HG02588 (cell line): ENCODE results near the gene DNAJC12.
"Not testable (repeated sequence)": the region's sequence is repeated elsewhere in the genome, so short reads cannot be mapped to it uniquely, and the experiment has no call there.

Source experiments
- ATAC-seq: cut with Tn5 transposase; IDR thresholded peaks from one replicate; pipeline ENCODE4 v1.9.1; 2021; ENCODE audit warnings: mild to moderate bottlenecking, moderate library complexity; ENCODE audit not compliant: unreplicated experiment

The DNAJC12 gene

GRCh38 chr10:67839951-67840350 is 2.0 kb upstream of the DNAJC12 start:
- no peak for ATAC-seq

DNA sequence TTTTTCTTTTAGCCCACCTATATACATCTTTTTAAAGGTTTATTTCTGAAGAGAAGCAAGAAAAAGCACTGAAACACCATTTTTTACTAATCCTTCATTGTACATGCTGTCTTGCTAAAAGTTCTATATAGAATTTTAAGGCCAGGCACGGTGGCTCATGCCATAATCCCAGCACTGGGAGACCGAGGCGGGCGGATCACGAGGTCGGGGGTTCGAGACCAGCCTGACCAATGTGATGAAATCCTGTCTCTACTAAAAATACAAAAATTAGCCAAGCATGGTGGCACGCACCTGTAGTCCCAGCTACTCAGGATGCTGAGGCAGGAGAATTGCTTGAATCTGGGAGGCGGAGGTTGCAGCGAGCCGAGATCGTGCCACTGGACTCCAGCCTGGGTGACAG is 1.5 kb upstream of the DNAJC12 start:
- ATAC-seq, result not testable (repeated sequence)

GRCh38 chr10:67836972-67837371 is 1.0 kb downstream of the DNAJC12 start:
- no peak for ATAC-seq

GRCh38 chr10:67836488-67836887 is 1.5 kb downstream of the DNAJC12 start:
- ATAC-seq, result no peak

DNA sequence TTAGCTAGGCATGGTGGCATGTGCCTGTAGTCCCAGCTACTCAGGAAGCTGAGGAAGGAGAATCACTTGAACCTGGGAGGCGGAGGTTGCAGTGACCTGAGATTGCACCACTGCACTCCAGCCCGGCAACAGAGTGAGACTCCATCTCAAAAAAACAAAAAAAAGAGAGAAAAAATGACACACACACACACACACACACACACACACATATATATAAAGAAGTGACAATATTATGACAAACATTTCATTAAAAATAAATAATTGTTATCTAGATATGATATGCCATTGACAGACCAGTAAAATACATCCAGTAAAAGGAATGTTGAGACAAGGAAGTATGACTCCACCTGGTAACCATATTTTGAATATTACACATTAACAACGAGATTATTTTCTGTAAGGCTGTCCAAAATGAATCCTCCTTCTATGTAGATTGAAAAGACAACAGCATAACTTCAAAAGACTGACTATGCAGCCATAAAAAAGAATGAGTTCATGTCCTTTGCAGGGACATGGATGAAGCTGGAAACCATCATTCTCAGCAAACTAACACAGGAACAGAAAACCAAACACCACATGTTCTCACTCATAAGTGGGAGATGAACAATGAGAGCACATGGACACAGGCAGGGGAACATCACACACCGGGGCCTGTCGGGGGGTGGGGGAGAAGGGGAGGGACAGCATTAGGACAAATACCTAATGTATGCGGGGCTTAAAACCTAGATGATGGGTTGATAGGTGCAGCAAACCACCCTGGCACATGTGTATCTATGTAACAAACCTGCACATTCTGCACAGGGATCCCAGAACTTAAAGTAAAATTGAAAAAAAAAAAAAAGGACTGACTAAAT is 2.2 kb downstream of the DNAJC12 start:
- not testable (repeated sequence) for ATAC-seq

GRCh38 chr10:67834375-67834774 is 3.6 kb downstream of the DNAJC12 start:
- ATAC-seq, result no peak

DNA sequence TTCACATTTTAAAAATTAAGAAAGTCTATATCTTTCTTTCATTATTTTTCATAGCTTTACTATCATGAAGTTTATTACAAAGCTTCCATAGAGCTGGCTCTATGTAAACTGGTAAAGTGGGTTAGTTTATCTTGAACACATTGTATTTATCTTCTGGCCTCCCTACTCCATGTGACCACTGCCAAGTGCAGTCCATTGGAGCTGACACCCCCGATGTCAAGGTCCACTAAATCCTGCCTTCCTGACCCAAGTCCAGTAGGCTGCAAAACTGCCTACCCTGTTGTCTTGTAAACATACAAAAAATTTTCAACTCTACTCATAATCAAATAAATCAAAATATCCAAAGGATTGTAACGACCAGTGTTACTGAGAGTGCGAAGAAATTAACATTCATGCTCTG is 10.2 kb downstream of the DNAJC12 start:
- ATAC-seq, result no peak

GRCh38 chr10:67819768-67820204 is 18.2 kb downstream of the DNAJC12 start:
- peak; percentile 75 for ATAC-seq

GRCh38 chr10:67818323-67818722 is 19.7 kb downstream of the DNAJC12 start:
- ATAC-seq, result no peak

- ATAC-seq, result no peak
Measured at GRCh38 chr10:67816719-67817118, 21.3 kb downstream of the DNAJC12 start.

DNA sequence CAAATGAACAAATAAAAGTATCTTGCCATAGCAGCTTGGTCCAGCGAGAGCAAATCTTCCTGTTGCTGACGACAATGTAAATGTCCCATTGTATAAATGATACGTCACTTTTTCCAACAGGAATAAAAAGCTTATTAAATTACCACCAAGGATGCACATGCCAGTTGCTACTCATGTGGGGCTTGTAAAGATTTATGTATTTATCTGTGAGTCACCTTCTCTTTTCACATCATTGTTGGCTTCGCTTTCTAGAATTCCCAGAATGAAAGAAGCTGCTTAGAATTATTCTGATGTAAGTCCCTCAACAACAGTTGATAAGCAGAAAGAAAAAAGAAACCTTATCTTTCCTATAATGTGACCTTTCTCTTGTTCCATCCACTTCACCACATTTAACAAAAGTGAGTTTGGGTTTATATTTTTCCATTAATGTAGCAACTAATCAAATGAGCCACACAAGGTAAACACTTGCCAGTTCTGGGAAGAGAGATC is 22.4 kb downstream of the DNAJC12 start:
- no peak for ATAC-seq

DNA sequence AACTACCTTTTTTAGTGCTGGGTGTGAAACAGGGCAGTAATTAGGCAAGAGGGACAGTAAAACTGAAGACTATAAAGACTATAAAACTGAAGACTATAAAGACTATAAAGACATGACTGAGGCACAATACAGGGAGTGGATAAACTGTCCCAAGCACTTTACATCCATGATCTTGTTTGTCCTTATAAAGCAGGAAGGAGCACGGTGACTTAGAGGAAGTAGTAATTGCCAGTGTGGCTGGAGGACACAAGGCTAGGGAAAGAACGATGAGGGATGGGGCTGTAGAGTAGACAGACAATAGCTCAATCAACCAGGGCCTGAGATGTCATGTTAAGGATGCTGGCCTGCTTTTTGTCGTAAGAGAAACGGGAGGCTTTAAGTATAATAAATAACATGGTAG is 26.0 kb downstream of the DNAJC12 start:
- no peak for ATAC-seq

GRCh38 chr10:67809107-67809506 is 28.9 kb downstream of the DNAJC12 start:
- no peak for ATAC-seq

DNA sequence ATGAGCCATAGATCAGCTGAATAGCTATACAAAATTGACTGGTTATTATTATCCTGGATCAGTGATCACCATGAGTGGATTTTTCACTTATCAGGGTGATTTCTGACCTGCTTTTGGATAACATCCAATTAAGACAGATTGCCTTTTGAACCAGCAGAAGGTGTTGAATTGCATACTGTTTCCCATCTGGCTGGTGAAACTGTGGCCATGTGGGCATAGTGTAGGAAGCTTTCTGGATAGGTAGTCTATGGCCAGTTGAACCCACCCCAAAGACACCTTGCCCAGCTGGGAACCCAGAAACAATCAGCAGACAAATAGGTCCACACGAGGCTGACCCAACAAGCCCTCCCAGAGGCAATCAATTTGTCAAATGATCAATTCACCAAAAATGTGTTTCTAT is 29.3 kb downstream of the DNAJC12 start:
- ATAC-seq, result no peak

DNA sequence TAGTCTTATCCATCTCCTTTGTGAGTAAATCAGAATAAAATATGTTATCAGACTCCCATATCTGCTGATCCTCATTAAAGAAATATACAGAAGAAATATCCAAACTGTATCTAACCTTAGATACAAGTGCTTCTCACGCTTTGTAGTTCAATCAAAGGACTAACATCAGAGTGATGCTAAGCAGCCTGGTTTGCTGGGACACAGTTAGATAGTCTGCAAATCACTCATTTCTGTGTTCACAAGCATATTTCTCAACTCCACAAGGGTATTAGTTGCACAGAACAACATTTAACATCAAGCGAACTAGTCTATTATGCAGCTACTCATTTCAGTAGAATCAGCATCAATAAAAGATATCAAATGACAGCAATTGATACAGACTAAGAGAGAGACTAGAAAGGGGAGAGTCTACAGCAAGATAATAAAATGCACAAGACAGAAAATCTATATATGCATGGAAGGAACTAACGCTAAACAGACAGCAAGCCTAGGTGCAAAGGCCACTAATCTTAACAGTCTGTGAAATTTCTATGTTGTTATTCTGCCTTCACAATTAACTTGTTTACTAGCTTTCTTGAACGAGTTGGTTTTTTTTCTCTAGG is 30.0 kb downstream of the DNAJC12 start:
- no peak for ATAC-seq

GRCh38 chr10:67804395-67804678 is 33.7 kb downstream of the DNAJC12 start:
- no peak for ATAC-seq

- ATAC-seq, result peak; percentile 83
Measured at GRCh38 chr10:67803588-67804394, 34.2 kb downstream of the DNAJC12 start.

GRCh38 chr10:67802767-67803538 is 35.0 kb downstream of the DNAJC12 start:
- ATAC-seq, result peak; percentile 49

- ATAC-seq, result no peak
Measured at GRCh38 chr10:67801118-67801517, 36.9 kb downstream of the DNAJC12 start.

- ATAC-seq, result no peak
Measured at GRCh38 chr10:67794909-67795460, 43.0 kb downstream of the DNAJC12 start.

- ATAC-seq, result no peak
Measured at GRCh38 chr10:67794256-67794655, 43.7 kb downstream of the DNAJC12 start.
